CD4-positive, alpha-beta T cell (primary cell): ENCODE data around the gene BORCS5. TPM values are rescaled to one million over a fixed set of nuclear protein-coding genes. Genes with fewer than 3 reads are reported as not detected.

Source experiments
- ATAC-seq: fragments of 200-7000 bp; cut with Tn5 transposase; one replicate; pipeline ENCODE4 v1.10.0; 2022; ENCODE audit warnings: mild to moderate bottlenecking; ENCODE audit not compliant: poor library complexity
- CTCF ChIA-PET: fragments of 350-600 bp; sonication (Branson Sonifier 250); formaldehyde crosslinking; loops from one replicate; lab custom pipeline; 2021; ENCODE audit warnings: antibody characterized with exemption, inconsistent platforms; lab: Charles Lee
- POLR2A ChIA-PET: fragments of 350-600 bp; sonication (Branson Sonifier 250); formaldehyde crosslinking; loops from one replicate; lab custom pipeline; 2021; ENCODE audit warnings: antibody characterized with exemption, inconsistent platforms; lab: Charles Lee
- DNase-seq, 14 experiments: peaks; one replicate each; pipeline ENCODE4 v3.0.0-alpha.2; 2013 to 2020; ENCODE audit warnings: mixed read lengths in 2 of 14
- H3K27ac ChIP-seq, 2 donors: one replicate each; pipeline versions ENCODE4 v1.5.1 to v1.7.0; 2013; ENCODE audit warnings: low read length in 2 of 2, low read depth in 1 of 2, mild to moderate bottlenecking in 1 of 2
- H3K27me3 ChIP-seq, 2 experiments: 1 replicate in 1 of 2; 2 replicates in 1 of 2; pipeline versions ENCODE4 v1.6.1 to v1.7.0; 2013; ENCODE audit warnings: low read length in 2 of 2, control low read depth in 1 of 2, mild to moderate bottlenecking in 1 of 2, moderate library complexity in 1 of 2; ENCODE audit not compliant: insufficient read depth in 2 of 2, control insufficient read depth in 1 of 2
- H3K36me3 ChIP-seq: one replicate; pipeline ENCODE4 v1.6.1; 2013; ENCODE audit warnings: low read length, control low read depth; ENCODE audit not compliant: insufficient read depth
- H3K4me1 ChIP-seq: one replicate; pipeline ENCODE4 v1.6.1; 2013; ENCODE audit warnings: low read length, control low read depth; ENCODE audit not compliant: insufficient read depth
- H3K4me3 ChIP-seq: one replicate; pipeline ENCODE4 v1.5.1; 2013; ENCODE audit warnings: mild to moderate bottlenecking, low read length, moderate library complexity
- H3K9me3 ChIP-seq, 2 experiments: 1 replicate in 1 of 2; 2 replicates in 1 of 2; pipeline versions ENCODE4 v1.6.1 to v1.7.0; 2013; ENCODE audit warnings: low read length in 2 of 2, mild to moderate bottlenecking in 2 of 2, control low read depth in 1 of 2, moderate library complexity in 1 of 2; ENCODE audit not compliant: control insufficient read depth in 1 of 2, insufficient read depth in 1 of 2
- H3K27ac Mint-ChIP-seq: one replicate; pipeline ENCODE4 v1.8.0; 2020; ENCODE audit warnings: mixed read lengths
- H3K27me3 Mint-ChIP-seq: one replicate; pipeline ENCODE4 v1.8.0; 2021; ENCODE audit warnings: mixed read lengths
- H3K36me3 Mint-ChIP-seq: one replicate; pipeline ENCODE4 v1.8.0; 2021; ENCODE audit warnings: low read depth, mixed read lengths
- H3K4me1 Mint-ChIP-seq: one replicate; pipeline ENCODE4 v1.8.0; 2021; ENCODE audit warnings: low read depth, mixed read lengths
- H3K4me3 Mint-ChIP-seq: one replicate; pipeline ENCODE4 v1.8.0; 2020; ENCODE audit warnings: mild to moderate bottlenecking, mixed read lengths
- H3K9me3 Mint-ChIP-seq: one replicate; pipeline ENCODE4 v1.8.0; 2020; ENCODE audit warnings: mixed read lengths
- CTCF ChIP-seq: fragments of 200-600 bp; IDR thresholded peaks from one replicate; pipeline ENCODE4 v1.8.0; 2022; ENCODE audit warnings: antibody characterized with exemption, mild to moderate bottlenecking
- intact Hi-C, 2 experiments: fragments of 100-400 bp; cut with DNase I in 1 of 2; cut with micrococcal nuclease in 1 of 2; formaldehyde crosslinking; loops; one replicate each; pipeline versions ENCODE4 v1.15.1 to v1.9.0; 2023 to 2025; cut with DNase I, micrococcal nuclease
- total RNA-seq, 174 experiments: library from RNA in 2 of 174; stranded (reverse) in 2 of 174; gene quantifications; one replicate each; pipeline ENCODE4 v1.2.3 and lab custom pipeline; 2021 to 2026

BORCS5 gene
- total RNA-seq, 2 experiments from 2014 or later: 36.4 to 39.3 TPM

GRCh38 chr12:12492547-12492946, 135.7 kb downstream of the BORCS5 start:
- no peak for TF ChIP-seq CTCF
- ATAC-seq (no peak), DNase-seq (no peak)
- intact Hi-C loops: no loop called here
- H3K4me1 Mint-ChIP-seq: peaks cover 26% of the 10 kb centered on the region
- peaks cover 29% of the 10 kb centered on the region for H3K36me3 Mint-ChIP-seq
- H3K4me3 Mint-ChIP-seq: no peak overlapping the region
- no peak overlapping the region for H3K27ac Mint-ChIP-seq
- peaks cover 9% of the 10 kb centered on the region for H3K36me3 ChIP-seq
- H3K4me1 ChIP-seq: peaks cover 17% of the 10 kb centered on the region
- no peak overlapping the region for H3K4me3 ChIP-seq
- no peaks in the 10 kb centered on the region for H3K9me3 ChIP-seq
- no peaks in the 10 kb centered on the region for H3K9me3 Mint-ChIP-seq
- H3K27ac ChIP-seq: no peak overlapping the region
- H3K27me3 Mint-ChIP-seq: no peaks in the 10 kb centered on the region
- H3K27me3 ChIP-seq: no peaks in the 10 kb centered on the region
- ChIA-PET CTCF (interaction anchor here (0.6 kb wide), 1 partner anchor 37 kb away, joined by 3 read pairs; no protein-coding TSS in a partner anchor), POLR2A (interaction anchor here (0.6 to 1.4 kb wide), 3 partner anchors 23 to 221 kb away, joined by 3 to 5 read pairs (median 3); no protein-coding TSS in a partner anchor)

GRCh38 chr12:12495536-12495935, 138.7 kb downstream of the BORCS5 start:
- Histone ChIP-seq H3K36me3 (peaks cover 9% of the 10 kb centered on the region), H3K4me1 (peaks cover 5% of the 10 kb centered on the region), H3K27me3 (no peaks in the 10 kb centered on the region), H3K4me3 (no peak overlapping the region), H3K27ac (no peak overlapping the region), H3K9me3 (no peaks in the 10 kb centered on the region)
- Mint-ChIP-seq H3K36me3 (peaks cover 31% of the 10 kb centered on the region), H3K27me3 (no peaks in the 10 kb centered on the region), H3K4me1 (peaks cover 21% of the 10 kb centered on the region), H3K9me3 (no peaks in the 10 kb centered on the region), H3K4me3 (no peak overlapping the region), H3K27ac (peak overlapping the region; percentile 6)
- DNase-seq: no peak
- TF ChIP-seq CTCF: no peak
- ChIA-PET CTCF (interaction anchor here (0.7 to 0.9 kb wide), 2 partner anchors 48 to 119 kb away, joined by 3 read pairs; no protein-coding TSS in a partner anchor), POLR2A (interaction anchor here (1.6 kb wide), 1 partner anchor 241 kb away, joined by 5 read pairs; no protein-coding TSS in a partner anchor)
- no peak for ATAC-seq
- intact Hi-C loops: no loop called here

- intact Hi-C loops: no loop called here
- ChIA-PET POLR2A (no interaction called here), CTCF (no interaction called here)
- Mint-ChIP-seq H3K4me3 (no peak overlapping the region), H3K27me3 (no peaks in the 10 kb centered on the region), H3K27ac (no peak overlapping the region), H3K36me3 (peaks cover 43% of the 10 kb centered on the region), H3K4me1 (peaks cover 41% of the 10 kb centered on the region), H3K9me3 (no peaks in the 10 kb centered on the region)
- no peak overlapping the region for H3K4me3 ChIP-seq
- no peaks in the 10 kb centered on the region for H3K9me3 ChIP-seq
- H3K4me1 ChIP-seq: peaks cover 12% of the 10 kb centered on the region
- DNase-seq (no peak), ATAC-seq (no peak)
- H3K27ac ChIP-seq: no peak overlapping the region
- no peaks in the 10 kb centered on the region for H3K27me3 ChIP-seq
- H3K36me3 ChIP-seq: peaks cover 9% of the 10 kb centered on the region
- TF ChIP-seq CTCF: no peak
Observed at GRCh38 chr12:12498210-12498609, 141.3 kb downstream of the BORCS5 start.
